ENCODE data around the gene DUSP3. TPM values are rescaled to one million over a fixed set of nuclear protein-coding genes. Genes with fewer than 3 reads are reported as not detected.

DUSP3 gene
- total RNA-seq, 1 donor from 2014 or later = 100.0 TPM

- Histone ChIP-seq H3K4me3 (peak overlapping the region; percentile 71), H3K27me3 (no peaks in the 10 kb centered on the region), H3K9me3 (no peaks in the 10 kb centered on the region), H3K27ac (peak overlapping the region; percentile 96), H3K4me1 (peaks cover 4% of the 10 kb centered on the region), H3K36me3 (no peaks in the 10 kb centered on the region)
- ATAC-seq = peak; percentile 96
- no peak for TF ChIP-seq CTCF (IDR thresholded peaks at IDR 0.05)
- intact Hi-C loops (cut with DNase I) = no loop called here
- DNase-seq = peak; percentile 92
These were observed 58.3 kb downstream of the DUSP3 start for GRCh38 chr17:43720311-43721060.

GRCh38 chr17:43719578-43719977, 59.2 kb downstream of the DUSP3 start:
- Histone ChIP-seq H3K36me3 (no peaks in the 10 kb centered on the region), H3K27me3 (no peaks in the 10 kb centered on the region), H3K4me3 (no peak overlapping the region), H3K4me1 (peaks cover 4% of the 10 kb centered on the region), H3K27ac (peak overlapping the region; percentile 96), H3K9me3 (no peaks in the 10 kb centered on the region)
- DNase-seq (no peak), ATAC-seq (no peak)
- no peak for TF ChIP-seq CTCF (IDR thresholded peaks at IDR 0.05)
- intact Hi-C loops (cut with DNase I) = no loop called here

- Histone ChIP-seq H3K9me3 (no peaks in the 10 kb centered on the region), H3K4me3 (no peak overlapping the region), H3K27me3 (no peaks in the 10 kb centered on the region), H3K27ac (no peak overlapping the region), H3K4me1 (peaks cover 14% of the 10 kb centered on the region), H3K36me3 (no peaks in the 10 kb centered on the region)
- DNase-seq (no peak), ATAC-seq (no peak)
- no peak for TF ChIP-seq CTCF (IDR thresholded peaks at IDR 0.05)
- intact Hi-C loops (cut with DNase I) = no loop called here
These were observed 60.2 kb downstream of the DUSP3 start for GRCh38 chr17:43718544-43718943.

GRCh38 chr17:43717913-43718312, 60.9 kb downstream of the DUSP3 start:
- TF ChIP-seq CTCF (IDR thresholded peaks at IDR 0.05) = no peak
- Histone ChIP-seq H3K36me3 (no peaks in the 10 kb centered on the region), H3K4me1 (peaks cover 19% of the 10 kb centered on the region), H3K27ac (no peak overlapping the region), H3K27me3 (no peaks in the 10 kb centered on the region), H3K4me3 (no peak overlapping the region), H3K9me3 (no peaks in the 10 kb centered on the region)
- intact Hi-C loops (cut with DNase I) = no loop called here
- DNase-seq = no peak
- no peak for ATAC-seq

Other genes with a start within 250 kb of the DUSP3 start
- gene ETV4, start 232.6 kb downstream of the DUSP3 start, total RNA-seq = 4.0 TPM
- 1.5 TPM for gene MEOX1, start 117.1 kb downstream of the DUSP3 start, total RNA-seq
- not detected for gene SOST, start 20.2 kb downstream of the DUSP3 start, total RNA-seq
- gene CFAP97D1, start 1.5 kb upstream of the DUSP3 start, total RNA-seq = not detected
- 28.6 TPM for gene MPP3, start 54.2 kb upstream of the DUSP3 start, total RNA-seq
- gene CD300LG, start 68.2 kb upstream of the DUSP3 start, total RNA-seq = 0.81 TPM
- gene MPP2, start 128.6 kb upstream of the DUSP3 start, total RNA-seq = 0.49 TPM
- gene PPY, start 163.5 kb upstream of the DUSP3 start, total RNA-seq = not detected
- gene PYY, start 175.0 kb upstream of the DUSP3 start, total RNA-seq = not detected
- 7.1 TPM for gene NAGS, start 225.6 kb upstream of the DUSP3 start, total RNA-seq
- 27.4 TPM for gene TMEM101, start 236.0 kb upstream of the DUSP3 start, total RNA-seq